Measurements from ENCODE around the gene NRXN3. TPM values are rescaled to one million over a fixed set of nuclear protein-coding genes. Genes with fewer than 3 reads are reported as not detected.

Gene NRXN3
- total RNA-seq, 1 experiment from 2014 or later, result not detected

DNA sequence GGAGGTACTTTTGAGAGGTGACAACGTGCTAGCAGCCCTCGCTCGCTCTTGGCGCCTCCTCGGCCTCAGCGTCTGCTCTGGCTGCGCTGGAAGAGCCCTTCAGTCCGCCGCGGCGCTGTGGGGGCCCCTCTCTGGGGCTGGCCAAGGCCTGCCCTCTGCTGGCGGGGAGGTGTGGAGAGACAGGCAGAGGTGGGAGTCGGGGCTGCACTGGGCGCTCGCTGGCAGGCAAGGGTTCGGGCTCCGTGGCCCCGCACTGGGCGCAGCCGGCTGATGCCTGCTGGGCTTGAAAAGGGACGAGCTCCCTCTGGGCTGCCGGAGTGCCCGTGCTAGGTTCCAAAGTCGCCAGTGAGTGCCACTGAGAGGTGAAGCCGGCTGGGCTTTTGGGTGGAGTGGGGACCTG is 1461.1 kb downstream of the NRXN3 start:
- POLR2A ChIA-PET, result no interaction called here
- Histone ChIP-seq H3K79me2 (ENCODE audit: insufficient read depth, low read length) (no peaks in the 10 kb centered on the region), H3K9ac (ENCODE audit: low read length) (no peak overlapping the region), H3K9me2 (ENCODE audit: insufficient read depth) (no peaks in the 10 kb centered on the region), H3K4me3 (replicated peaks in 1 of 2; ENCODE audit: low read depth in 1 of 2, low read length in 2 of 2) (no peak overlapping the region), H3K27ac (ENCODE audit: low read depth, low read length) (no peak overlapping the region), H3K4me2 (ENCODE audit: low read length) (no peak overlapping the region), H3K27me3 (ENCODE audit: insufficient read depth, low read length) (no peaks in the 10 kb centered on the region), H3K4me1 (ENCODE audit: control insufficient read depth in 1 of 2, insufficient read depth in 2 of 2, low read length in 2 of 2) (no peaks in the 10 kb centered on the region), H4K20me1 (ENCODE audit: insufficient read depth) (no peaks in the 10 kb centered on the region), H2AFZ (ENCODE audit: low read depth, low read length, poor library complexity, severe bottlenecking) (no peak overlapping the region), H3K36me3 (ENCODE audit: control insufficient read depth in 1 of 2, insufficient read depth in 2 of 2, low read length in 2 of 2) (no peaks in the 10 kb centered on the region), H3K9me3 (ENCODE audit: control insufficient read depth in 1 of 2, insufficient read depth in 1 of 2, low read depth in 1 of 2, low read length in 2 of 2) (peaks cover 4 to 10% of the 10 kb centered on the region in 2 experiments; a peak in 2 of 4 replicates)
- BruUV-seq (replicated peaks), result no TSS peak
- RAD21 ChIA-PET (ENCODE audit: low non-redundant PET in 1 of 2, low total read pairs in 2 of 2, uncharacterized antibody in 2 of 2, unreplicated experiment in 2 of 2), result no interaction called here
- no peak for DNase-seq (ENCODE audit: low read depth, low spot score)
- CTCF ChIA-PET, result no interaction called here
- TF ChIP-seq, protein P1, sequence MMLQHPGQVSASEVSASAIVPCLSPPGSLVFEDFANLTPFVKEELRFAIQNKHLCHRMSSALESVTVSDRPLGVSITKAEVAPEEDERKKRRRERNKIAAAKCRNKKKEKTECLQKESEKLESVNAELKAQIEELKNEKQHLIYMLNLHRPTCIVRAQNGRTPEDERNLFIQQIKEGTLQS (IDR thresholded peaks at IDR 0.05), result no peak
- no peak for TF ChIP-seq ZFX (IDR thresholded peaks at IDR 0.05)
- TF ChIP-seq SRF (IDR thresholded peaks at IDR 0.05; ENCODE audit: low read depth), result no peak
- no peak for ATAC-seq
- intact Hi-C loops (cut with micrococcal nuclease), result no loop called here

DNA sequence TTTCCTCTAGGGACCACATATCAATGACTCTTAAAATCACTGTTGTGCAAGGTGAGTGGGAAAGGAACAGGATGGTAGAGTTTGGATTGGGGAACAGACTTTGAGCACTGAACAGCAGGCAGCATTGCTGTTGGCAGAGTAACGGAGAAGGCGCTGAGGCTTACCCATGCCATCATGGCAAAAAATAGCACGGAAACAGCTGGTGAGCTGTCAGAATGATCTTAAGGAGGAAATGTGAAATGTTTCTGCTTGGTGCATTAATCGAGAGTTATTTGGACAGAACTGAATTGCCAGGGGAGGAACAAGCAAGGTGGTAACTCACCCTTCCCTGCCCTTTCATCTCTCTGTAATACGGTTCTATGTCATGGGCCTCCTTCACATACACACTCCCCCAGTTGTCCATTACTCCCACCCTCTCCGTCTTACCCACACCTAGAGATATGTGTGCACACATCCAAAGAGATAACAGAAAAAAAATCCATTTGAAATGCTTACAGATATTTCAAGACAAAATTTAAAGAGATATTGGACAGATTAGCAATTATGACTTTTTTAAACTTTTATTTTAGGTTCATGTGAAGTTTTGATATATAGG is 1468.6 kb downstream of the NRXN3 start:
- Histone ChIP-seq H4K20me1 (ENCODE audit: insufficient read depth) (no peaks in the 10 kb centered on the region), H3K36me3 (ENCODE audit: control insufficient read depth in 1 of 2, insufficient read depth in 2 of 2, low read length in 2 of 2) (no peaks in the 10 kb centered on the region), H2AFZ (ENCODE audit: low read depth, low read length, poor library complexity, severe bottlenecking) (no peak overlapping the region), H3K4me1 (ENCODE audit: control insufficient read depth in 1 of 2, insufficient read depth in 2 of 2, low read length in 2 of 2) (no peaks in the 10 kb centered on the region), H3K79me2 (ENCODE audit: insufficient read depth, low read length) (no peaks in the 10 kb centered on the region), H3K4me2 (ENCODE audit: low read length) (no peak overlapping the region), H3K9ac (ENCODE audit: low read length) (no peak overlapping the region), H3K9me2 (ENCODE audit: insufficient read depth) (no peaks in the 10 kb centered on the region), H3K27me3 (ENCODE audit: insufficient read depth, low read length) (no peaks in the 10 kb centered on the region), H3K27ac (ENCODE audit: low read depth, low read length) (no peak overlapping the region), H3K9me3 (ENCODE audit: control insufficient read depth in 1 of 2, insufficient read depth in 1 of 2, low read depth in 1 of 2, low read length in 2 of 2) (peaks cover 9 to 18% of the 10 kb centered on the region in 2 experiments; a peak in 2 of 4 replicates), H3K4me3 (replicated peaks in 1 of 2; ENCODE audit: low read depth in 1 of 2, low read length in 2 of 2) (no peak overlapping the region)
- intact Hi-C loops (cut with micrococcal nuclease), result no loop called here
- no TSS peak for BruUV-seq (replicated peaks)
- TF ChIP-seq SRF (IDR thresholded peaks at IDR 0.05; ENCODE audit: low read depth) (no peak), FOSL1 (IDR thresholded peaks at IDR 0.05; ENCODE audit: low read depth) (no peak)
- TF ChIP-seq, protein P2, sequence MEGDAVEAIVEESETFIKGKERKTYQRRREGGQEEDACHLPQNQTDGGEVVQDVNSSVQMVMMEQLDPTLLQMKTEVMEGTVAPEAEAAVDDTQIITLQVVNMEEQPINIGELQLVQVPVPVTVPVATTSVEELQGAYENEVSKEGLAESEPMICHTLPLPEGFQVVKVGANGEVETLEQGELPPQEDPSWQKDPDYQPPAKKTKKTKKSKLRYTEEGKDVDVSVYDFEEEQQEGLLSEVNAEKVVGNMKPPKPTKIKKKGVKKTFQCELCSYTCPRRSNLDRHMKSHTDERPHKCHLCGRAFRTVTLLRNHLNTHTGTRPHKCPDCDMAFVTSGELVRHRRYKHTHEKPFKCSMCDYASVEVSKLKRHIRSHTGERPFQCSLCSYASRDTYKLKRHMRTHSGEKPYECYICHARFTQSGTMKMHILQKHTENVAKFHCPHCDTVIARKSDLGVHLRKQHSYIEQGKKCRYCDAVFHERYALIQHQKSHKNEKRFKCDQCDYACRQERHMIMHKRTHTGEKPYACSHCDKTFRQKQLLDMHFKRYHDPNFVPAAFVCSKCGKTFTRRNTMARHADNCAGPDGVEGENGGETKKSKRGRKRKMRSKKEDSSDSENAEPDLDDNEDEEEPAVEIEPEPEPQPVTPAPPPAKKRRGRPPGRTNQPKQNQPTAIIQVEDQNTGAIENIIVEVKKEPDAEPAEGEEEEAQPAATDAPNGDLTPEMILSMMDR (IDR thresholded peaks at IDR 0.05 in 2 of 3, conservative IDR thresholded peaks at IDR 0.05 in 1 of 3; ENCODE audit: borderline replicate concordance in 1 of 3, insufficient read depth in 1 of 3, low read depth in 2 of 3, low read length in 2 of 3), result no peak
- ATAC-seq (no peak), DNase-seq (ENCODE audit: low read depth, low spot score) (no peak)
- RAD21 ChIA-PET (ENCODE audit: low non-redundant PET in 1 of 2, low total read pairs in 2 of 2, uncharacterized antibody in 2 of 2, unreplicated experiment in 2 of 2), result no interaction called here
- POLR2A ChIA-PET, result no interaction called here
- CTCF ChIA-PET, result no interaction called here

Measured in HCT116 (cell line).